SK-N-SH treated with all-trans-retinoic acid at 6 μM for 48 hours (cell line): ENCODE measurements around the gene CXCL1.

Experiments used
- ATAC-seq: fragments of 200-7000 bp; cut with Tn5 transposase; 3 replicates; pipeline ENCODE4 v1.9.1; 2020; ENCODE audit warnings: mild to moderate bottlenecking, moderate library complexity
- ARNTL ChIP-seq: fragments of 450-650 bp; formaldehyde crosslinking; IDR thresholded peaks from 2 replicates; pipeline ENCODE4 v1.5.0; 2020; ENCODE audit warnings: low read depth, mild to moderate bottlenecking, moderate library complexity, borderline replicate concordance
- BACH2 ChIP-seq: fragments of 250-450 bp; sonication (Bioruptor Pico); IDR thresholded peaks from 2 replicates; pipeline ENCODE4 v1.9.0; 2021; ENCODE audit warnings: mild to moderate bottlenecking, borderline replicate concordance
- CSDC2 ChIP-seq: fragments of 250-450 bp; sonication (Bioruptor Pico); IDR thresholded peaks from 2 replicates; pipeline ENCODE4 v1.5.0; 2020; ENCODE audit warnings: mild to moderate bottlenecking, moderate library complexity
- ESRRG ChIP-seq: fragments of 250-450 bp; sonication (Bioruptor Pico); IDR thresholded peaks from 2 replicates; pipeline ENCODE4 v1.6.1; 2021; ENCODE audit warnings: mild to moderate bottlenecking
- GLIS3 ChIP-seq: fragments of 250-450 bp; sonication (Bioruptor Pico); IDR thresholded peaks from 2 replicates; pipeline ENCODE4 v1.5.0; 2020; ENCODE audit warnings: mild to moderate bottlenecking, moderate library complexity
- ISL1 ChIP-seq: fragments of 250-450 bp; sonication (Bioruptor Pico); IDR thresholded peaks from 2 replicates; pipeline ENCODE4 v2.1.2; 2022; ENCODE audit warnings: mild to moderate bottlenecking, moderate library complexity
- OSR1 ChIP-seq: fragments of 250-450 bp; sonication (Bioruptor Pico); IDR thresholded peaks from 2 replicates; pipeline ENCODE4 v1.8.0; 2022; ENCODE audit warnings: moderate library complexity, mild to moderate bottlenecking, inconsistent platforms
- PPARA ChIP-seq: fragments of 250-450 bp; sonication (Bioruptor Pico); IDR thresholded peaks from 2 replicates; pipeline ENCODE4 v1.5.0; 2020; ENCODE audit warnings: mild to moderate bottlenecking, borderline replicate concordance
- RARB ChIP-seq: fragments of 250-450 bp; sonication (Bioruptor Pico); IDR thresholded peaks from 2 replicates; pipeline ENCODE4 v1.8.0; 2021; ENCODE audit warnings: mild to moderate bottlenecking, moderate library complexity
- TCF4 ChIP-seq: fragments of 250-450 bp; sonication (Bioruptor Pico); IDR thresholded peaks from 2 replicates; pipeline ENCODE4 v1.8.0; 2021; ENCODE audit warnings: mild to moderate bottlenecking, moderate library complexity, borderline replicate concordance
- ZC3H10 ChIP-seq: fragments of 250-450 bp; sonication (Bioruptor Pico); IDR thresholded peaks from 2 replicates; pipeline ENCODE4 v1.5.1; 2021; ENCODE audit warnings: mild to moderate bottlenecking, moderate library complexity
- ZFP3 ChIP-seq: fragments of 250-450 bp; sonication (Bioruptor Pico); IDR thresholded peaks from 2 replicates; pipeline ENCODE4 v1.5.0; 2020; ENCODE audit warnings: mild to moderate bottlenecking, moderate library complexity
- ZFP30 ChIP-seq: fragments of 450-650 bp; formaldehyde crosslinking; IDR thresholded peaks from 2 replicates; pipeline ENCODE4 v1.5.0; 2022; ENCODE audit warnings: mild to moderate bottlenecking, moderate library complexity
- ZNF565 ChIP-seq: fragments of 450-650 bp; formaldehyde crosslinking; conservative IDR thresholded peaks from 2 replicates; pipeline ENCODE4 v1.5.0; 2020; ENCODE audit warnings: low read depth, mild to moderate bottlenecking, moderate library complexity
- ZNF70 ChIP-seq: fragments of 450-650 bp; formaldehyde crosslinking; IDR thresholded peaks from 2 replicates; pipeline ENCODE4 v1.5.0; 2020; ENCODE audit warnings: mild to moderate bottlenecking, moderate library complexity
- ZNF8 ChIP-seq: fragments of 450-650 bp; formaldehyde crosslinking; IDR thresholded peaks from 2 replicates; pipeline ENCODE4 v1.5.0; 2020; ENCODE audit warnings: mild to moderate bottlenecking, moderate library complexity
- TF ChIP-seq, protein P1 (sequence below): fragments of 250-450 bp; sonication (Bioruptor Pico); IDR thresholded peaks from 2 replicates; pipeline ENCODE4 v1.8.0; 2021; ENCODE audit warnings: low read depth, mild to moderate bottlenecking, moderate library complexity, borderline replicate concordance
- TF ChIP-seq, protein P2 (sequence below): fragments of 250-450 bp; sonication (Bioruptor Pico); IDR thresholded peaks from 2 replicates; pipeline ENCODE4 v1.5.1; 2021; ENCODE audit warnings: mild to moderate bottlenecking, moderate library complexity
- TF ChIP-seq, protein P3 (sequence below): fragments of 250-450 bp; sonication (Bioruptor Pico); IDR thresholded peaks from 2 replicates; pipeline ENCODE4 v1.5.1; 2020; ENCODE audit warnings: low read depth, mild to moderate bottlenecking, moderate library complexity
- TF ChIP-seq, protein P4 (sequence below): fragments of 250-450 bp; sonication (Bioruptor Pico); IDR thresholded peaks from 2 replicates; pipeline ENCODE4 v1.8.0; 2020; ENCODE audit warnings: mild to moderate bottlenecking, moderate library complexity, borderline replicate concordance
- TF ChIP-seq, protein P5 (sequence below): fragments of 250-450 bp; sonication (Bioruptor Pico); IDR thresholded peaks from 2 replicates; pipeline ENCODE4 v1.5.0; 2020; ENCODE audit warnings: mild to moderate bottlenecking, moderate library complexity

CXCL1 gene

DNA sequence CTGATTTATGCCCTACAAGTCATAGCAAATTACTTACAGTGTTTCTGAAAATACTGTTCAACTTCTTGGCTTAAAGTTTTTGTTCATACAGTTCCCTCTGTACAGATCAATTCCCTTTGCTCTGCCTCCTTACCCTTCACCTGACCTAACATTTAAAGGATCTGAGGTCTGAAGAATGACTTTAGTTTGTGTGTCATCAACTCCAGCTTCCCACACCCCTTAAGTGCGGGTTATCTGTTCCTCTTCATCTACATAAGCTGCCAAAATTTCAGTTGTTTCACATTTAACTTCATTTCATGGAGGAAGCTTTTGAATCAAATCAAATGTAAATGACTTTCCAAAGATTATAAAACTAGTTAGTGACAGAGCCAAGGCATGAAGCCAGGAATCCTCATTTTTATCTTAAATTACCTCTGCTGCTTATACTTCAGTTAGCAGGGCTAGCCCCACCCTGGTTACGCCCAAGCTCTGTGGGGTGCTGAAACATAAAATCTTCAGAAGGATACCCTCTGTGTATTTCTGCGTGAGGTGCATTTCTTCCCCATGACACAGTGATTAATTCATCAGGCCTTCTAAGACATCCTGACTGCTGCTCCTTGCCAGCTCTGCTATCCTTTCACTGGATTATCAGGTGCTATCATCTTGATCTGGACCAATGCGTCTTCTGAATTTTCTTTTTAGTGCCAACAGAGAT lies 16.5 kb downstream of the CXCL1 start (continued):
- no peak for TF ChIP-seq ARNTL (CRISPR knock-in tag)
- TF ChIP-seq OSR1 (CRISPR knock-in tag), result no peak
- TF ChIP-seq BACH2 (CRISPR knock-in tag), result no peak
- TF ChIP-seq ISL1, result no peak
- TF ChIP-seq ZFP30, result no peak
- TF ChIP-seq, protein P1, sequence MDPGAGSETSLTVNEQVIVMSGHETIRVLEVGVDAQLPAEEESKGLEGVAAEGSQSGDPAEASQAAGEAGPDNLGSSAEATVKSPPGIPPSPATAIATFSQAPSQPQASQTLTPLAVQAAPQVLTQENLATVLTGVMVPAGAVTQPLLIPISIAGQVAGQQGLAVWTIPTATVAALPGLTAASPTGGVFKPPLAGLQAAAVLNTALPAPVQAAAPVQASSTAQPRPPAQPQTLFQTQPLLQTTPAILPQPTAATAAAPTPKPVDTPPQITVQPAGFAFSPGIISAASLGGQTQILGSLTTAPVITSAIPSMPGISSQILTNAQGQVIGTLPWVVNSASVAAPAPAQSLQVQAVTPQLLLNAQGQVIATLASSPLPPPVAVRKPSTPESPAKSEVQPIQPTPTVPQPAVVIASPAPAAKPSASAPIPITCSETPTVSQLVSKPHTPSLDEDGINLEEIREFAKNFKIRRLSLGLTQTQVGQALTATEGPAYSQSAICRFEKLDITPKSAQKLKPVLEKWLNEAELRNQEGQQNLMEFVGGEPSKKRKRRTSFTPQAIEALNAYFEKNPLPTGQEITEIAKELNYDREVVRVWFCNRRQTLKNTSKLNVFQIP, result no peak

DNA sequence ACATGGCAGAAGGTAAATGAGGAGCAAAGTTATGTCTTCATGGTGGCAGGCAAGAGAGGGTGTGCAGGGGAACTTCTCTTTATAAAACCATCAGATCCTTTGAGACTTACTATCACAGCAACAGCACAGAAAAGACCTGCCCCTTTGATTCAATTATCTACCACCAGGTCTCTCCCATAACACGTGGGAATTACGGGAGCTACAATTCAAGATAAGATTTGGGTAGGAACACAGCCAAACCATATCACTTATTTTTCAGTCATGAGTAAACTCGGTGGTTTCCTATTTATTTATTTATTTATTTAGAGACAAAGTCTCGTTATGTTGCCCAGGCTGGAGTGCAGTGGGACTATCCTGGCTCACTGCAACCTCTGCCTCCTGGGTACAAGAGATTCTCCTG lies 22.1 kb downstream of the CXCL1 start:
- ATAC-seq, result no peak
- TF ChIP-seq ZNF8 (CRISPR knock-in tag), result no peak

DNA sequence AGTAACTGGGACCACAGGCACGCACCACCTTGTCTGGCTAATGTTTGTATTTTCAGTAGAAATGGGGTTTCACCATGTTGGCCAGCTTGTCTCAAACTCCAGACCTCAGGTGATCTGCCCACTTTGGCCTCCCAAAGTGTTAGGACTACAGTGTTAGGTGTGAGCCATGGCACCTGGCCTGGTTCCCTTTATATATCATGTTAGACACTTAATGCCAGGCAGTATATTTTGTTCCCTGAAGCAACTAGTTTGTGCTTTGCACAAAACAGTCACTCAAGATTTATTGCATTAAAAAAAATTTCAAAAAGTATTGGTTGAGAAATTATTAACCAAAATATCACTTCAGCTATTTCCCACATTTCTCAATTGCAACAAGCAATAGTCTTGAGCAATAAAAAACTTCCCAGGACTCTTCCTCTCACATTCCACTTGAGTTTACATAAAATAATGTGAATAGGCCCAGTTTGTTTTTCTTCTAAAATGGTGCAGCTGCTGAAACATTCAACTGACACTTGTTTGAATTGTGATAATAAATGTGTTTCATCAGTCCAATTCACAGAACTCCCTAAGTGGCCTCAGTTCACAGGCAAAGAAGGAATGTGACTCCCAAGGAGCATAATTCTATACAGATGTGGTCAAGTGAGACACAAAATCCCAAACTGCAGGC lies 22.7 kb downstream of the CXCL1 start:
- TF ChIP-seq ZNF565 (CRISPR knock-in tag), result no peak
- TF ChIP-seq ESRRG, result no peak
- TF ChIP-seq, protein P2, sequence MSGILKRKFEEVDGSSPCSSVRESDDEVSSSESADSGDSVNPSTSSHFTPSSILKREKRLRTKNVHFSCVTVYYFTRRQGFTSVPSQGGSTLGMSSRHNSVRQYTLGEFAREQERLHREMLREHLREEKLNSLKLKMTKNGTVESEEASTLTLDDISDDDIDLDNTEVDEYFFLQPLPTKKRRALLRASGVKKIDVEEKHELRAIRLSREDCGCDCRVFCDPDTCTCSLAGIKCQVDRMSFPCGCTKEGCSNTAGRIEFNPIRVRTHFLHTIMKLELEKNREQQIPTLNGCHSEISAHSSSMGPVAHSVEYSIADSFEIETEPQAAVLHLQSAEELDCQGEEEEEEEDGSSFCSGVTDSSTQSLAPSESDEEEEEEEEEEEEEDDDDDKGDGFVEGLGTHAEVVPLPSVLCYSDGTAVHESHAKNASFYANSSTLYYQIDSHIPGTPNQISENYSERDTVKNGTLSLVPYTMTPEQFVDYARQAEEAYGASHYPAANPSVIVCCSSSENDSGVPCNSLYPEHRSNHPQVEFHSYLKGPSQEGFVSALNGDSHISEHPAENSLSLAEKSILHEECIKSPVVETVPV, result no peak
- no peak for TF ChIP-seq ZFP30
- TF ChIP-seq ARNTL (CRISPR knock-in tag), result no peak
- TF ChIP-seq, protein P3, sequence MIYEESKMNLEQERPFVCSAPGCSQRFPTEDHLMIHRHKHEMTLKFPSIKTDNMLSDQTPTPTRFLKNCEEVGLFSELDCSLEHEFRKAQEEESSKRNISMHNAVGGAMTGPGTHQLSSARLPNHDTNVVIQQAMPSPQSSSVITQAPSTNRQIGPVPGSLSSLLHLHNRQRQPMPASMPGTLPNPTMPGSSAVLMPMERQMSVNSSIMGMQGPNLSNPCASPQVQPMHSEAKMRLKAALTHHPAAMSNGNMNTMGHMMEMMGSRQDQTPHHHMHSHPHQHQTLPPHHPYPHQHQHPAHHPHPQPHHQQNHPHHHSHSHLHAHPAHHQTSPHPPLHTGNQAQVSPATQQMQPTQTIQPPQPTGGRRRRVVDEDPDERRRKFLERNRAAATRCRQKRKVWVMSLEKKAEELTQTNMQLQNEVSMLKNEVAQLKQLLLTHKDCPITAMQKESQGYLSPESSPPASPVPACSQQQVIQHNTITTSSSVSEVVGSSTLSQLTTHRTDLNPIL, result no peak
- TF ChIP-seq TCF4 (CRISPR knock-in tag), result no peak
- no peak for TF ChIP-seq ZNF8 (CRISPR knock-in tag)
- TF ChIP-seq OSR1 (CRISPR knock-in tag), result no peak
- TF ChIP-seq BACH2 (CRISPR knock-in tag), result no peak
- no peak for TF ChIP-seq PPARA (CRISPR knock-in tag)
- TF ChIP-seq CSDC2 (CRISPR knock-in tag), result no peak
- TF ChIP-seq ZNF70 (CRISPR knock-in tag), result no peak
- no peak for TF ChIP-seq GLIS3 (CRISPR knock-in tag)
- TF ChIP-seq, protein P4, sequence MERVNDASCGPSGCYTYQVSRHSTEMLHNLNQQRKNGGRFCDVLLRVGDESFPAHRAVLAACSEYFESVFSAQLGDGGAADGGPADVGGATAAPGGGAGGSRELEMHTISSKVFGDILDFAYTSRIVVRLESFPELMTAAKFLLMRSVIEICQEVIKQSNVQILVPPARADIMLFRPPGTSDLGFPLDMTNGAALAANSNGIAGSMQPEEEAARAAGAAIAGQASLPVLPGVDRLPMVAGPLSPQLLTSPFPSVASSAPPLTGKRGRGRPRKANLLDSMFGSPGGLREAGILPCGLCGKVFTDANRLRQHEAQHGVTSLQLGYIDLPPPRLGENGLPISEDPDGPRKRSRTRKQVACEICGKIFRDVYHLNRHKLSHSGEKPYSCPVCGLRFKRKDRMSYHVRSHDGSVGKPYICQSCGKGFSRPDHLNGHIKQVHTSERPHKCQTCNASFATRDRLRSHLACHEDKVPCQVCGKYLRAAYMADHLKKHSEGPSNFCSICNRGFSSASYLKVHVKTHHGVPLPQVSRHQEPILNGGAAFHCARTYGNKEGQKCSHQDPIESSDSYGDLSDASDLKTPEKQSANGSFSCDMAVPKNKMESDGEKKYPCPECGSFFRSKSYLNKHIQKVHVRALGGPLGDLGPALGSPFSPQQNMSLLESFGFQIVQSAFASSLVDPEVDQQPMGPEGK, result no peak
- TF ChIP-seq, protein P5, sequence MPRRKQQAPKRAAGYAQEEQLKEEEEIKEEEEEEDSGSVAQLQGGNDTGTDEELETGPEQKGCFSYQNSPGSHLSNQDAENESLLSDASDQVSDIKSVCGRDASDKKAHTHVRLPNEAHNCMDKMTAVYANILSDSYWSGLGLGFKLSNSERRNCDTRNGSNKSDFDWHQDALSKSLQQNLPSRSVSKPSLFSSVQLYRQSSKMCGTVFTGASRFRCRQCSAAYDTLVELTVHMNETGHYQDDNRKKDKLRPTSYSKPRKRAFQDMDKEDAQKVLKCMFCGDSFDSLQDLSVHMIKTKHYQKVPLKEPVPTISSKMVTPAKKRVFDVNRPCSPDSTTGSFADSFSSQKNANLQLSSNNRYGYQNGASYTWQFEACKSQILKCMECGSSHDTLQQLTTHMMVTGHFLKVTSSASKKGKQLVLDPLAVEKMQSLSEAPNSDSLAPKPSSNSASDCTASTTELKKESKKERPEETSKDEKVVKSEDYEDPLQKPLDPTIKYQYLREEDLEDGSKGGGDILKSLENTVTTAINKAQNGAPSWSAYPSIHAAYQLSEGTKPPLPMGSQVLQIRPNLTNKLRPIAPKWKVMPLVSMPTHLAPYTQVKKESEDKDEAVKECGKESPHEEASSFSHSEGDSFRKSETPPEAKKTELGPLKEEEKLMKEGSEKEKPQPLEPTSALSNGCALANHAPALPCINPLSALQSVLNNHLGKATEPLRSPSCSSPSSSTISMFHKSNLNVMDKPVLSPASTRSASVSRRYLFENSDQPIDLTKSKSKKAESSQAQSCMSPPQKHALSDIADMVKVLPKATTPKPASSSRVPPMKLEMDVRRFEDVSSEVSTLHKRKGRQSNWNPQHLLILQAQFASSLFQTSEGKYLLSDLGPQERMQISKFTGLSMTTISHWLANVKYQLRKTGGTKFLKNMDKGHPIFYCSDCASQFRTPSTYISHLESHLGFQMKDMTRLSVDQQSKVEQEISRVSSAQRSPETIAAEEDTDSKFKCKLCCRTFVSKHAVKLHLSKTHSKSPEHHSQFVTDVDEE (CRISPR knock-in tag), result no peak
- no peak for ATAC-seq

DNA sequence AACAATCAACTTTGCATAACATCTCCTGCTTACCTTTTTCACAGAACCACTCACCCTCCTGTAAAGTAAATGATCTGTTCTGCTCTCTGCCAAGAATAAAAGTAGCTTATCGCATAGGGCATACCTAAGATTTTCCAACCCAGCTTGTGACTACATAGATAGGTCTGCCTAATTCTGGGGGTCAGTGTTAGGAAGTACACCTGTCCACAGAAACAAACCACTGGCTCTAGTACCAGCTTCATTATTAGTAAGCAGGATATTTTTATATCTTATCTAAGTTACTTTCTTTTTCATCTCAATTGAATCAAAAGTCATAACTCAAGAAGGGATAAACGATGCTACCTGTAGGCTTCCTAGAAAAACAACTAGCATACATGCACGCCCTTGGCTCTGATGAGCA lies 23.8 kb downstream of the CXCL1 start:
- ATAC-seq, result no peak
- TF ChIP-seq ZFP3 (no peak), RARB (CRISPR knock-in tag) (no peak), ISL1 (no peak), ARNTL (CRISPR knock-in tag) (no peak), ZFP30 (no peak), ESRRG (no peak), ZNF565 (CRISPR knock-in tag) (no peak), PPARA (CRISPR knock-in tag) (no peak), ZC3H10 (CRISPR knock-in tag) (no peak), BACH2 (CRISPR knock-in tag) (no peak), OSR1 (CRISPR knock-in tag) (no peak)
- TF ChIP-seq, protein P5 (CRISPR knock-in tag), result no peak
- TF ChIP-seq, protein P2, result no peak
